ENCODE data around the gene PSTK. TPM values are rescaled to one million over a fixed set of nuclear protein-coding genes. Genes with fewer than 3 reads are reported as not detected.

The PSTK gene
- total and polyA plus RNA-seq, 2 experiments from 2014 or later: 7.4 to 7.6 TPM

GRCh38 chr10:122981066-122981464 is 864 bp downstream of the PSTK start:
- H3K36me3 ChIP-seq (replicated peaks; ENCODE audit: insufficient read depth, low read depth): no peaks in the 10 kb centered on the region
- H4K20me1 ChIP-seq (ENCODE audit: insufficient read depth, poor library complexity, severe bottlenecking): no peaks in the 10 kb centered on the region
- 20% methylated on average over 4 of the region's 4 CpGs for WGBS (ENCODE audit: low lambda C conversion rate, missing lambda C conversion rate)
- H3K27me3 ChIP-seq: no peaks in the 10 kb centered on the region
- no peaks in the 10 kb centered on the region for H3K79me2 ChIP-seq
- peak overlapping the region; percentile 97 for H2AFZ ChIP-seq
- TF ChIP-seq EZH2phosphoT487 (IDR thresholded peaks at IDR 0.05; ENCODE audit: low read depth, severe bottlenecking, unreplicated experiment): no peak
- TF ChIP-seq CTCF (IDR thresholded peaks at IDR 0.05; ENCODE audit: poor library complexity): peak; percentile 32
- TF ChIP-seq EZH2 (IDR thresholded peaks at IDR 0.05; ENCODE audit: borderline replicate concordance): no peak
- H3K9me2 ChIP-seq (replicated peaks; ENCODE audit: insufficient read depth): no peaks in the 10 kb centered on the region
- H3K4me3 ChIP-seq: peak overlapping the region; percentile 42
- H3K9me3 ChIP-seq (ENCODE audit: low read depth): no peaks in the 10 kb centered on the region
- H3K27ac ChIP-seq: peak overlapping the region; percentile 38
- DNase-seq (ENCODE audit: low spot score): peak; percentile 46
- H3K4me1 ChIP-seq (ENCODE audit: insufficient read depth): peaks cover 3% of the 10 kb centered on the region
- peak overlapping the region; percentile 96 for H3K4me2 ChIP-seq

GRCh38 chr10:122983898-122984297 is 3.7 kb downstream of the PSTK start:
- Histone ChIP-seq H3K27ac (no peak overlapping the region), H3K79me2 (no peaks in the 10 kb centered on the region), H3K27me3 (no peaks in the 10 kb centered on the region), H3K4me1 (ENCODE audit: insufficient read depth) (peaks cover 3% of the 10 kb centered on the region), H3K9me2 (replicated peaks; ENCODE audit: insufficient read depth) (no peaks in the 10 kb centered on the region), H4K20me1 (ENCODE audit: insufficient read depth, poor library complexity, severe bottlenecking) (no peaks in the 10 kb centered on the region), H2AFZ (no peak overlapping the region), H3K4me2 (no peak overlapping the region), H3K9me3 (ENCODE audit: low read depth) (no peaks in the 10 kb centered on the region), H3K4me3 (no peak overlapping the region), H3K36me3 (replicated peaks; ENCODE audit: insufficient read depth, low read depth) (no peaks in the 10 kb centered on the region)
- WGBS (ENCODE audit: low lambda C conversion rate, missing lambda C conversion rate): 94% methylated on average over 6 of the region's 6 CpGs
- TF ChIP-seq CTCF (IDR thresholded peaks at IDR 0.05; ENCODE audit: poor library complexity): no peak
- TF ChIP-seq EZH2phosphoT487 (IDR thresholded peaks at IDR 0.05; ENCODE audit: low read depth, severe bottlenecking, unreplicated experiment): no peak
- TF ChIP-seq EZH2 (IDR thresholded peaks at IDR 0.05; ENCODE audit: borderline replicate concordance): no peak
- DNase-seq (ENCODE audit: low spot score): no peak

GRCh38 chr10:122984708-122985107 is 4.5 kb downstream of the PSTK start:
- Histone ChIP-seq H3K36me3 (replicated peaks; ENCODE audit: insufficient read depth, low read depth) (no peaks in the 10 kb centered on the region), H4K20me1 (ENCODE audit: insufficient read depth, poor library complexity, severe bottlenecking) (no peaks in the 10 kb centered on the region), H3K9me3 (ENCODE audit: low read depth) (no peaks in the 10 kb centered on the region), H3K4me3 (no peak overlapping the region), H3K79me2 (no peaks in the 10 kb centered on the region), H3K9me2 (replicated peaks; ENCODE audit: insufficient read depth) (no peaks in the 10 kb centered on the region), H3K27me3 (no peaks in the 10 kb centered on the region), H2AFZ (no peak overlapping the region), H3K4me2 (no peak overlapping the region), H3K27ac (no peak overlapping the region), H3K4me1 (ENCODE audit: insufficient read depth) (peaks cover 3% of the 10 kb centered on the region)
- DNase-seq (ENCODE audit: low spot score): no peak
- no peak for TF ChIP-seq CTCF (IDR thresholded peaks at IDR 0.05; ENCODE audit: poor library complexity)
- TF ChIP-seq EZH2 (IDR thresholded peaks at IDR 0.05; ENCODE audit: borderline replicate concordance): no peak
- TF ChIP-seq EZH2phosphoT487 (IDR thresholded peaks at IDR 0.05; ENCODE audit: low read depth, severe bottlenecking, unreplicated experiment): no peak
- 97% methylated on average over 2 of the region's 2 CpGs for WGBS (ENCODE audit: low lambda C conversion rate, missing lambda C conversion rate)

GRCh38 chr10:122986335-122986734 is 6.1 kb downstream of the PSTK start:
- no peaks in the 10 kb centered on the region for H3K9me2 ChIP-seq (replicated peaks; ENCODE audit: insufficient read depth)
- no peak overlapping the region for H3K4me3 ChIP-seq
- TF ChIP-seq EZH2phosphoT487 (IDR thresholded peaks at IDR 0.05; ENCODE audit: low read depth, severe bottlenecking, unreplicated experiment) (no peak), CTCF (IDR thresholded peaks at IDR 0.05; ENCODE audit: poor library complexity) (no peak), EZH2 (IDR thresholded peaks at IDR 0.05; ENCODE audit: borderline replicate concordance) (no peak)
- no peak overlapping the region for H3K27ac ChIP-seq
- no peaks in the 10 kb centered on the region for H4K20me1 ChIP-seq (ENCODE audit: insufficient read depth, poor library complexity, severe bottlenecking)
- no peaks in the 10 kb centered on the region for H3K36me3 ChIP-seq (replicated peaks; ENCODE audit: insufficient read depth, low read depth)
- no peaks in the 10 kb centered on the region for H3K4me1 ChIP-seq (ENCODE audit: insufficient read depth)
- no peak for DNase-seq (ENCODE audit: low spot score)
- WGBS (ENCODE audit: low lambda C conversion rate, missing lambda C conversion rate): 90% methylated on average over 6 of the region's 6 CpGs
- no peaks in the 10 kb centered on the region for H3K27me3 ChIP-seq
- no peak overlapping the region for H3K4me2 ChIP-seq
- no peak overlapping the region for H2AFZ ChIP-seq
- H3K9me3 ChIP-seq (ENCODE audit: low read depth): no peaks in the 10 kb centered on the region
- no peaks in the 10 kb centered on the region for H3K79me2 ChIP-seq
